Activated CD4-positive, alpha-beta T cell treated with anti-CD3 and anti-CD28 coated beads for 4 hours (primary cell): ENCODE data around the gene LDB2.

Experiments
- DNase-seq, 2 donors: peaks; one replicate each; pipeline ENCODE4 v3.0.0-alpha.2; 2020

LDB2 gene

GRCh38 chr4:16462656-16463055, 435.8 kb downstream of the LDB2 start:
- DNase-seq, result no peak

GRCh38 chr4:16461362-16461761, 437.1 kb downstream of the LDB2 start:
- no peak for DNase-seq

GRCh38 chr4:16457944-16458343, 440.5 kb downstream of the LDB2 start:
- DNase-seq, result no peak
